ENCODE results near the gene SEPTIN10. TPM values are rescaled to one million over a fixed set of nuclear protein-coding genes. Genes with fewer than 3 reads are reported as not detected.

The SEPTIN10 gene
- total and polyA plus RNA-seq, 2 experiments from 2014 or later = 52.3 to 85.1 TPM

GRCh38 chr2:109493176-109493935 is 120.4 kb downstream of the SEPTIN10 start:
- no peak for ATAC-seq
- H3K79me2 ChIP-seq (replicated peaks; ENCODE audit: insufficient read depth) = no peaks in the 10 kb centered on the region
- no peaks in the 10 kb centered on the region for H4K20me1 ChIP-seq (replicated peaks; ENCODE audit: insufficient read depth)
- H3K36me3 Mint-ChIP-seq (ENCODE audit: low read depth) = no peaks in the 10 kb centered on the region
- no peaks in the 10 kb centered on the region for H3K4me1 Mint-ChIP-seq
- H3F3A ChIP-seq (replicated peaks; ENCODE audit: low read depth) = no peaks in the 10 kb centered on the region
- no peak overlapping the region for H3K27ac ChIP-seq (ENCODE audit: low read depth)
- H3K27ac Mint-ChIP-seq = no peak overlapping the region
- H3K9me3 Mint-ChIP-seq = no peaks in the 10 kb centered on the region
- no peak for TF ChIP-seq ZNF114 (CRISPR knock-in tag; IDR thresholded peaks at IDR 0.05)
- no peak for TF ChIP-seq CREB1 (CRISPR knock-in tag; IDR thresholded peaks at IDR 0.05; ENCODE audit: low read depth)
- TF ChIP-seq POLR2AphosphoS5 (IDR thresholded peaks at IDR 0.05; ENCODE audit: low read depth) = no peak
- TF ChIP-seq REST (IDR thresholded peaks at IDR 0.05; ENCODE audit: unreplicated experiment) = no peak
- no peak for TF ChIP-seq STAT1 (IDR thresholded peaks at IDR 0.05; ENCODE audit: unreplicated experiment)
- TF ChIP-seq ETS1 (IDR thresholded peaks at IDR 0.05) = no peak
- no peak for TF ChIP-seq NANOG (IDR thresholded peaks at IDR 0.05; ENCODE audit: borderline replicate concordance)
- TF ChIP-seq EZH2 (IDR thresholded peaks at IDR 0.05; ENCODE audit: low read depth, unreplicated experiment) = no peak
- no peak for TF ChIP-seq EZH2phosphoT487 (IDR thresholded peaks at IDR 0.05; ENCODE audit: unreplicated experiment)
- no peak for TF ChIP-seq CTCF (conservative IDR thresholded peaks at IDR 0.05; ENCODE audit: low read depth in 2 of 2)
- no peak for TF ChIP-seq ZNF462 (CRISPR knock-in tag; IDR thresholded peaks at IDR 0.05)
- TF ChIP-seq ZNF331 (CRISPR knock-in tag; IDR thresholded peaks at IDR 0.05; ENCODE audit: low read depth) = no peak
- no peak for TF ChIP-seq JUNB (IDR thresholded peaks at IDR 0.05; ENCODE audit: unreplicated experiment)
- no peak overlapping the region for H3K4me3 Mint-ChIP-seq
- H3K4me3 ChIP-seq = no peak overlapping the region
- H3K36me3 ChIP-seq (ENCODE audit: insufficient read depth) = no peaks in the 10 kb centered on the region
- H3K27me3 Mint-ChIP-seq (ENCODE audit: insufficient read depth, low read depth, poor library complexity) = no peaks in the 10 kb centered on the region
- H3K4me1 ChIP-seq (ENCODE audit: insufficient read depth) = no peaks in the 10 kb centered on the region
- H2AFZ ChIP-seq = no peak overlapping the region
- no peak overlapping the region for H3K4me2 ChIP-seq
- H3K27me3 ChIP-seq (ENCODE audit: insufficient read depth) = no peaks in the 10 kb centered on the region
- no peaks in the 10 kb centered on the region for H3K9me2 ChIP-seq (ENCODE audit: insufficient read depth)
- no peak for DNase-seq (ENCODE audit: low spot score)
